Measurements from ENCODE around the gene HMGCR.

HMGCR gene

GRCh38 chr5:75348241-75348640 is 11.2 kb downstream of the HMGCR start:
- CTCF ChIA-PET, result interaction anchor here (1.2 kb wide), 1 partner anchor 333 kb away, joined by 6 read pairs; no protein-coding TSS in a partner anchor
- POLR2A ChIA-PET, result interaction anchor here (1.0 kb wide), 1 partner anchor 11 kb away, joined by 3 read pairs; the partner anchor contains the start of gene HMGCR
- H3K9me3 ChIP-seq (ENCODE audit: control insufficient read depth, insufficient read depth, low read depth, low read length), result no peaks in the 10 kb centered on the region

GRCh38 chr5:75349663-75350062 is 12.6 kb downstream of the HMGCR start:
- ChIA-PET POLR2A (interaction anchor here (1.3 kb wide), 1 partner anchor 13 kb away, joined by 5 read pairs; the partner anchor contains the start of gene HMGCR), CTCF (interaction anchor here (0.6 kb wide), 1 partner anchor 1578 kb away, joined by 3 read pairs; no protein-coding TSS in a partner anchor)
- Histone ChIP-seq H3K27ac (ENCODE audit: extremely low read depth, low read depth, low read length) (no peak overlapping the region), H3K36me3 (ENCODE audit: control insufficient read depth in 2 of 2, insufficient read depth in 1 of 2, low read length in 2 of 2) (peaks cover 75 to 93% of the 10 kb centered on the region in 2 experiments), H3K4me3 (ENCODE audit: low read depth, low read length) (no peak overlapping the region), H3K9me3 (ENCODE audit: control insufficient read depth, insufficient read depth, low read depth, low read length) (no peaks in the 10 kb centered on the region), H3K4me1 (ENCODE audit: control insufficient read depth, insufficient read depth, low read length) (no peaks in the 10 kb centered on the region)
- TF ChIP-seq ZSCAN18 (tag by site-specific recombination; IDR thresholded peaks at IDR 0.05) (no peak), ZNF239 (tag by site-specific recombination; IDR thresholded peaks at IDR 0.05) (no peak), ZNF791 (tag by site-specific recombination; IDR thresholded peaks at IDR 0.05) (no peak), ZNF26 (tag by site-specific recombination; IDR thresholded peaks at IDR 0.05) (no peak), ELK4 (IDR thresholded peaks at IDR 0.05; ENCODE audit: borderline replicate concordance, low read depth, low read length) (no peak), ZSCAN30 (tag by site-specific recombination; IDR thresholded peaks at IDR 0.05) (no peak), ZNF555 (tag by site-specific recombination; conservative IDR thresholded peaks at IDR 0.05) (no peak), ZNF148 (tag by site-specific recombination; IDR thresholded peaks at IDR 0.05; ENCODE audit: borderline replicate concordance) (no peak), IKZF3 (tag by site-specific recombination; IDR thresholded peaks at IDR 0.05) (no peak), GLIS1 (tag by site-specific recombination; IDR thresholded peaks at IDR 0.05) (no peak), ZNF37A (tag by site-specific recombination; IDR thresholded peaks at IDR 0.05) (no peak), ZNF677 (tag by site-specific recombination; IDR thresholded peaks at IDR 0.05) (no peak), ZNF302 (tag by site-specific recombination; IDR thresholded peaks at IDR 0.05; ENCODE audit: low read depth) (no peak), ZNF777 (tag by site-specific recombination; IDR thresholded peaks at IDR 0.05; ENCODE audit: borderline replicate concordance) (no peak), KLF10 (tag by site-specific recombination; IDR thresholded peaks at IDR 0.05) (no peak)

More at GRCh38 chr5:75348241-75348640, 11.2 kb downstream of the HMGCR start:
- Histone ChIP-seq H3K4me1 (ENCODE audit: control insufficient read depth, insufficient read depth, low read length) (no peaks in the 10 kb centered on the region), H3K36me3 (ENCODE audit: control insufficient read depth in 2 of 2, insufficient read depth in 1 of 2, low read length in 2 of 2) (peaks cover 79 to 95% of the 10 kb centered on the region in 2 experiments), H3K27ac (ENCODE audit: extremely low read depth, low read depth, low read length) (no peak overlapping the region), H3K4me3 (ENCODE audit: low read depth, low read length) (no peak overlapping the region)
- no peak for TF ChIP-seq ZNF354C (tag by site-specific recombination; IDR thresholded peaks at IDR 0.05; ENCODE audit: borderline replicate concordance, low read depth)
- TF ChIP-seq ZNF639 (tag by site-specific recombination; IDR thresholded peaks at IDR 0.05), result no peak
- no peak for TF ChIP-seq ZEB2 (tag by site-specific recombination; IDR thresholded peaks at IDR 0.05)

Measured in HEK293 (cell line).